Measurements from ENCODE around the gene TAF11L3. TPM values are rescaled to one million over a fixed set of nuclear protein-coding genes. Genes with fewer than 3 reads are reported as not detected.
A peak's percentile ranks its signal among the peaks of the same experiment; 100 is the strongest.

Gene TAF11L3
- total and polyA plus RNA-seq, 9 of the 15 experiments (the other 6 are each of a cell fraction or from before 2014, with no cell fraction given): 0.20 TPM; not detected in 8

- TF ChIP-seq, protein P1, sequence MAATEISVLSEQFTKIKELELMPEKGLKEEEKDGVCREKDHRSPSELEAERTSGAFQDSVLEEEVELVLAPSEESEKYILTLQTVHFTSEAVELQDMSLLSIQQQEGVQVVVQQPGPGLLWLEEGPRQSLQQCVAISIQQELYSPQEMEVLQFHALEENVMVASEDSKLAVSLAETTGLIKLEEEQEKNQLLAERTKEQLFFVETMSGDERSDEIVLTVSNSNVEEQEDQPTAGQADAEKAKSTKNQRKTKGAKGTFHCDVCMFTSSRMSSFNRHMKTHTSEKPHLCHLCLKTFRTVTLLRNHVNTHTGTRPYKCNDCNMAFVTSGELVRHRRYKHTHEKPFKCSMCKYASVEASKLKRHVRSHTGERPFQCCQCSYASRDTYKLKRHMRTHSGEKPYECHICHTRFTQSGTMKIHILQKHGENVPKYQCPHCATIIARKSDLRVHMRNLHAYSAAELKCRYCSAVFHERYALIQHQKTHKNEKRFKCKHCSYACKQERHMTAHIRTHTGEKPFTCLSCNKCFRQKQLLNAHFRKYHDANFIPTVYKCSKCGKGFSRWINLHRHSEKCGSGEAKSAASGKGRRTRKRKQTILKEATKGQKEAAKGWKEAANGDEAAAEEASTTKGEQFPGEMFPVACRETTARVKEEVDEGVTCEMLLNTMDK (IDR thresholded peaks at IDR 0.05; ENCODE audit: borderline replicate concordance, insufficient read depth, low read depth, low read length, poor library complexity, severe bottlenecking): no peak
- TF ChIP-seq, protein P2, sequence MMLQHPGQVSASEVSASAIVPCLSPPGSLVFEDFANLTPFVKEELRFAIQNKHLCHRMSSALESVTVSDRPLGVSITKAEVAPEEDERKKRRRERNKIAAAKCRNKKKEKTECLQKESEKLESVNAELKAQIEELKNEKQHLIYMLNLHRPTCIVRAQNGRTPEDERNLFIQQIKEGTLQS (IDR thresholded peaks at IDR 0.05): no peak
- TF ChIP-seq, protein P2 (CRISPR knock-in tag; conservative IDR thresholded peaks at IDR 0.05): no peak
- no peak for TF ChIP-seq KDM4B (IDR thresholded peaks at IDR 0.05; ENCODE audit: borderline replicate concordance in 2 of 2, low read depth in 1 of 2)
- no peak for TF ChIP-seq ZNF253 (CRISPR knock-in tag; conservative IDR thresholded peaks at IDR 0.05)
- TF ChIP-seq SP1 (CRISPR knock-in tag; IDR thresholded peaks at IDR 0.05): no peak
- TF ChIP-seq SMARCB1 (IDR thresholded peaks at IDR 0.05; ENCODE audit: insufficient read length, low read depth): no peak
- no peak for TF ChIP-seq MTF1 (CRISPR knock-in tag; IDR thresholded peaks at IDR 0.05; ENCODE audit: borderline replicate concordance)
- no peak for TF ChIP-seq HSF4 (CRISPR knock-in tag; IDR thresholded peaks at IDR 0.05; ENCODE audit: borderline replicate concordance)
- no peak for TF ChIP-seq CXXC5 (CRISPR knock-in tag; IDR thresholded peaks at IDR 0.05)
- no peak for TF ChIP-seq FIP1L1 (IDR thresholded peaks at IDR 0.05; ENCODE audit: low read depth, low read length, poor library complexity, severe bottlenecking)
- no peak for TF ChIP-seq TGIF2 (CRISPR knock-in tag; IDR thresholded peaks at IDR 0.05)
- TF ChIP-seq, protein P3, sequence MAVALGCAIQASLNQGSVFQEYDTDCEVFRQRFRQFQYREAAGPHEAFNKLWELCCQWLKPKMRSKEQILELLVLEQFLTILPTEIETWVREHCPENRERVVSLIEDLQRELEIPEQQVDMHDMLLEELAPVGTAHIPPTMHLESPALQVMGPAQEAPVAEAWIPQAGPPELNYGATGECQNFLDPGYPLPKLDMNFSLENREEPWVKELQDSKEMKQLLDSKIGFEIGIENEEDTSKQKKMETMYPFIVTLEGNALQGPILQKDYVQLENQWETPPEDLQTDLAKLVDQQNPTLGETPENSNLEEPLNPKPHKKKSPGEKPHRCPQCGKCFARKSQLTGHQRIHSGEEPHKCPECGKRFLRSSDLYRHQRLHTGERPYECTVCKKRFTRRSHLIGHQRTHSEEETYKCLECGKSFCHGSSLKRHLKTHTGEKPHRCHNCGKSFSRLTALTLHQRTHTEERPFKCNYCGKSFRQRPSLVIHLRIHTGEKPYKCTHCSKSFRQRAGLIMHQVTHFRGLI (CRISPR knock-in tag; IDR thresholded peaks at IDR 0.05): no peak
- TF ChIP-seq ZSCAN32 (CRISPR knock-in tag; IDR thresholded peaks at IDR 0.05): no peak
- no peak for TF ChIP-seq HCFC1 (IDR thresholded peaks at IDR 0.05; ENCODE audit: low read depth, low read length)
- TF ChIP-seq, protein P4, sequence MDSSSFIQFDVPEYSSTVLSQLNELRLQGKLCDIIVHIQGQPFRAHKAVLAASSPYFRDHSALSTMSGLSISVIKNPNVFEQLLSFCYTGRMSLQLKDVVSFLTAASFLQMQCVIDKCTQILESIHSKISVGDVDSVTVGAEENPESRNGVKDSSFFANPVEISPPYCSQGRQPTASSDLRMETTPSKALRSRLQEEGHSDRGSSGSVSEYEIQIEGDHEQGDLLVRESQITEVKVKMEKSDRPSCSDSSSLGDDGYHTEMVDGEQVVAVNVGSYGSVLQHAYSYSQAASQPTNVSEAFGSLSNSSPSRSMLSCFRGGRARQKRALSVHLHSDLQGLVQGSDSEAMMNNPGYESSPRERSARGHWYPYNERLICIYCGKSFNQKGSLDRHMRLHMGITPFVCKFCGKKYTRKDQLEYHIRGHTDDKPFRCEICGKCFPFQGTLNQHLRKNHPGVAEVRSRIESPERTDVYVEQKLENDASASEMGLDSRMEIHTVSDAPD (CRISPR knock-in tag; IDR thresholded peaks at IDR 0.05): no peak
- peak; percentile 32; the same call in 1 of the 2 replicates for TF ChIP-seq TAL1 (IDR thresholded peaks at IDR 0.05)
- TF ChIP-seq SAFB (IDR thresholded peaks at IDR 0.05; ENCODE audit: borderline replicate concordance, low read depth, low read length): no peak
- TF ChIP-seq SRSF7 (optimal IDR thresholded peaks at IDR 0.05; ENCODE audit: low read depth, low read length): no peak
- no peak for TF ChIP-seq PHF21A (IDR thresholded peaks at IDR 0.05; ENCODE audit: borderline replicate concordance, low read depth)
- TF ChIP-seq, protein P5, sequence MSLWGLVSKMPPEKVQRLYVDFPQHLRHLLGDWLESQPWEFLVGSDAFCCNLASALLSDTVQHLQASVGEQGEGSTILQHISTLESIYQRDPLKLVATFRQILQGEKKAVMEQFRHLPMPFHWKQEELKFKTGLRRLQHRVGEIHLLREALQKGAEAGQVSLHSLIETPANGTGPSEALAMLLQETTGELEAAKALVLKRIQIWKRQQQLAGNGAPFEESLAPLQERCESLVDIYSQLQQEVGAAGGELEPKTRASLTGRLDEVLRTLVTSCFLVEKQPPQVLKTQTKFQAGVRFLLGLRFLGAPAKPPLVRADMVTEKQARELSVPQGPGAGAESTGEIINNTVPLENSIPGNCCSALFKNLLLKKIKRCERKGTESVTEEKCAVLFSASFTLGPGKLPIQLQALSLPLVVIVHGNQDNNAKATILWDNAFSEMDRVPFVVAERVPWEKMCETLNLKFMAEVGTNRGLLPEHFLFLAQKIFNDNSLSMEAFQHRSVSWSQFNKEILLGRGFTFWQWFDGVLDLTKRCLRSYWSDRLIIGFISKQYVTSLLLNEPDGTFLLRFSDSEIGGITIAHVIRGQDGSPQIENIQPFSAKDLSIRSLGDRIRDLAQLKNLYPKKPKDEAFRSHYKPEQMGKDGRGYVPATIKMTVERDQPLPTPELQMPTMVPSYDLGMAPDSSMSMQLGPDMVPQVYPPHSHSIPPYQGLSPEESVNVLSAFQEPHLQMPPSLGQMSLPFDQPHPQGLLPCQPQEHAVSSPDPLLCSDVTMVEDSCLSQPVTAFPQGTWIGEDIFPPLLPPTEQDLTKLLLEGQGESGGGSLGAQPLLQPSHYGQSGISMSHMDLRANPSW (CRISPR knock-in tag; IDR thresholded peaks at IDR 0.05): no peak
Observed at GRCh38 chr5:17482790-17483189, 35.4 kb upstream of the TAF11L3 start (continued).
